ENCODE data around the gene PODN.

- TF ChIP-seq CTCF (IDR thresholded peaks at IDR 0.05) (no peak), POLR2A (IDR thresholded peaks at IDR 0.05) (no peak)
These were observed 15.1 kb upstream of the PODN start for GRCh38 chr1:53046930-53047329.
